Panc1 (cell line): Measurements from ENCODE around the gene CWC27.

Experiments
- CTCF ChIP-seq: fragments of 450-650 bp; IDR thresholded peaks from 2 replicates; pipeline ENCODE4 v1.5.1; 2017; ENCODE audit warnings: mild to moderate bottlenecking
- POLR2AphosphoS5 ChIP-seq: IDR thresholded peaks from 2 replicates; pipeline ENCODE4 v1.6.1; 2012; ENCODE audit warnings: mild to moderate bottlenecking, low read depth, low read length, moderate library complexity
- TCF7L2 ChIP-seq: IDR thresholded peaks from 2 replicates; pipeline ENCODE4 v1.6.1; 2011; ENCODE audit warnings: mild to moderate bottlenecking, low read depth, low read length, inconsistent platforms

DNA sequence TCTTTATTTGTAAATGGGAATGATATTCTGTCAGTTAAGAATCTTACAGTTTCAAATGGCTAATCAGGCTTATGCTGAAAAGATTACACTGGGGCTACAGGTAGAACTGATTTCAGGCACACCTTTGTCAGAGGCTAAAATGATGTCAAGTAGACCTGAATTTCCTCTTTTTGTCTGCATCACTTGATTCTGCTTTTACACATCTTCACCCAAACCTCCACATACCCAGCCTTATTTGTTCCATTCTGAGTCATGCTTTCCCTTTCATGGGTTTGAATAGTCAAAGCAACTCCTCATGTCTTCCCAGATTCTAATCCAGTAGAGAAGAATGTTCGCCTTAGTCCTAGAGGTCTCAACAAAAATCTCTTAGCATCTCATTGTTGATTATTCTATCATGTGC, 156.4 kb downstream of the CWC27 start:
- TF ChIP-seq CTCF = no peak
- TF ChIP-seq POLR2AphosphoS5 = no peak
- no peak for TF ChIP-seq TCF7L2
